ENCODE measurements around the gene PDK2. TPM values are rescaled to one million over a fixed set of nuclear protein-coding genes. Genes with fewer than 3 reads are reported as not detected.

Gene PDK2
- total RNA-seq, 4 donors from 2014 or later = 42.5 to 79.3 (median 64.5) TPM

- Histone ChIP-seq H3K27ac (no peak overlapping the region), H3K4me3 (replicated peaks in 1 of 3) (no peak overlapping the region), H3K36me3 (peaks cover 3 to 15% of the 10 kb centered on the region in 2 donors), H3K4me1 (peaks cover 41 to 57% of the 10 kb centered on the region in 2 donors), H3K9me3 (no peaks in the 10 kb centered on the region), H3K27me3 (no peaks in the 10 kb centered on the region)
- DNase-seq = no peak
- no peak for TF ChIP-seq CTCF (IDR thresholded peaks at IDR 0.05)
- no peak for TF ChIP-seq POLR2A (IDR thresholded peaks at IDR 0.05)
- intact Hi-C loops (cut with DNase I) = loop anchor here (5.0 kb wide), 1 partner anchor 64 kb away; no protein-coding TSS in a partner anchor
- 77 to 87% methylated on average over 4 of the region's 4 CpGs for WGBS, 2 donors
Measured at GRCh38 chr17:50097926-50098325, 2.8 kb downstream of the PDK2 start.

GRCh38 chr17:50098583-50098982 lies 3.4 kb downstream of the PDK2 start:
- no peak for DNase-seq
- H3K27me3 ChIP-seq = no peaks in the 10 kb centered on the region
- H3K4me3 ChIP-seq (replicated peaks in 1 of 3) = no peak overlapping the region
- H3K9me3 ChIP-seq = no peaks in the 10 kb centered on the region
- 87 to 89% methylated on average over 4 of the region's 4 CpGs for WGBS, 2 donors
- TF ChIP-seq CTCF (IDR thresholded peaks at IDR 0.05) (no peak), POLR2A (IDR thresholded peaks at IDR 0.05) (no peak)
- no peak overlapping the region for H3K27ac ChIP-seq
- peaks cover 3 to 15% of the 10 kb centered on the region in 2 donors for H3K36me3 ChIP-seq
- intact Hi-C loops (cut with DNase I) = loop anchor here (5.0 kb wide), 1 partner anchor 64 kb away; no protein-coding TSS in a partner anchor
- H3K4me1 ChIP-seq = peaks cover 43 to 56% of the 10 kb centered on the region in 2 donors

GRCh38 chr17:50099003-50099402 lies 3.9 kb downstream of the PDK2 start:
- H3K4me3 ChIP-seq (replicated peaks in 1 of 3) = no peak overlapping the region
- no peaks in the 10 kb centered on the region for H3K9me3 ChIP-seq
- TF ChIP-seq POLR2A (IDR thresholded peaks at IDR 0.05) (no peak), CTCF (IDR thresholded peaks at IDR 0.05) (no peak)
- H3K27ac ChIP-seq = no peak overlapping the region
- peaks cover 40 to 52% of the 10 kb centered on the region in 2 donors for H3K4me1 ChIP-seq
- WGBS, 2 donors = 70 to 82% methylated on average over 2 to 5 of the region's 5 CpGs
- H3K27me3 ChIP-seq = no peaks in the 10 kb centered on the region
- peaks cover 3 to 15% of the 10 kb centered on the region in 2 donors for H3K36me3 ChIP-seq
- no peak for DNase-seq
- intact Hi-C loops (cut with DNase I) = loop anchor here (5.0 kb wide), 1 partner anchor 63 kb away; no protein-coding TSS in a partner anchor

- H3K4me3 ChIP-seq (replicated peaks in 1 of 3) = no peak overlapping the region
- WGBS, 2 donors = 76 to 83% methylated on average over 5 of the region's 5 CpGs
- TF ChIP-seq POLR2A (IDR thresholded peaks at IDR 0.05) = no peak
- no peak for TF ChIP-seq CTCF (IDR thresholded peaks at IDR 0.05)
- intact Hi-C loops (cut with DNase I) = no loop called here
- H3K9me3 ChIP-seq = no peaks in the 10 kb centered on the region
- DNase-seq = no peak
- peak overlapping the region; percentile 22 to 86 (median 84) for H3K27ac ChIP-seq
- no peaks in the 10 kb centered on the region for H3K27me3 ChIP-seq
- peaks cover 5 to 20% of the 10 kb centered on the region in 2 donors for H3K36me3 ChIP-seq
- H3K4me1 ChIP-seq = peaks cover 38 to 43% of the 10 kb centered on the region in 2 donors
Measured at GRCh38 chr17:50100480-50100883, 5.3 kb downstream of the PDK2 start.

GRCh38 chr17:50100921-50101345 lies 5.8 kb downstream of the PDK2 start:
- Histone ChIP-seq H3K27ac (peak overlapping the region; percentile 22 to 86 (median 84)), H3K4me1 (peaks cover 35 to 41% of the 10 kb centered on the region in 2 donors), H3K36me3 (peaks cover 9 to 24% of the 10 kb centered on the region in 2 donors), H3K27me3 (no peaks in the 10 kb centered on the region), H3K9me3 (no peaks in the 10 kb centered on the region), H3K4me3 (replicated peaks in 1 of 3) (no peak overlapping the region)
- peak; percentile 75 to 77 for DNase-seq
- 32 to 47% methylated on average over 15 of the region's 15 CpGs for WGBS, 2 donors
- no peak for TF ChIP-seq CTCF (IDR thresholded peaks at IDR 0.05)
- no peak for TF ChIP-seq POLR2A (IDR thresholded peaks at IDR 0.05)
- intact Hi-C loops (cut with DNase I) = no loop called here
